ENCODE results near the gene ZFPM1. TPM values are rescaled to one million over a fixed set of nuclear protein-coding genes. Genes with fewer than 3 reads are reported as not detected.
"Not testable (repeated sequence)": the region's sequence is repeated elsewhere in the genome, so short reads cannot be mapped to it uniquely, and the experiment has no call there.

The ZFPM1 gene
- total and polyA plus RNA-seq, 5 donors: 7.7 to 11.4 (median 8.2) TPM

GRCh38 chr16:88410297-88410968, 42.6 kb upstream of the ZFPM1 start:
- H3K9me3 ChIP-seq (ENCODE audit: control insufficient read depth, low read length); H3K27ac ChIP-seq (ENCODE audit: low read length); ATAC-seq; DNase-seq; H3K4me3 ChIP-seq (ENCODE audit: low read length); H3K4me1 ChIP-seq (ENCODE audit: control insufficient read depth, insufficient read depth, low read length); H3K27me3 ChIP-seq (ENCODE audit: control insufficient read depth, insufficient read depth); intact Hi-C loops (cut with DNase I): not testable (repeated sequence)
- WGBS: 93% methylated on average over 28 of the region's 28 CpGs

DNA sequence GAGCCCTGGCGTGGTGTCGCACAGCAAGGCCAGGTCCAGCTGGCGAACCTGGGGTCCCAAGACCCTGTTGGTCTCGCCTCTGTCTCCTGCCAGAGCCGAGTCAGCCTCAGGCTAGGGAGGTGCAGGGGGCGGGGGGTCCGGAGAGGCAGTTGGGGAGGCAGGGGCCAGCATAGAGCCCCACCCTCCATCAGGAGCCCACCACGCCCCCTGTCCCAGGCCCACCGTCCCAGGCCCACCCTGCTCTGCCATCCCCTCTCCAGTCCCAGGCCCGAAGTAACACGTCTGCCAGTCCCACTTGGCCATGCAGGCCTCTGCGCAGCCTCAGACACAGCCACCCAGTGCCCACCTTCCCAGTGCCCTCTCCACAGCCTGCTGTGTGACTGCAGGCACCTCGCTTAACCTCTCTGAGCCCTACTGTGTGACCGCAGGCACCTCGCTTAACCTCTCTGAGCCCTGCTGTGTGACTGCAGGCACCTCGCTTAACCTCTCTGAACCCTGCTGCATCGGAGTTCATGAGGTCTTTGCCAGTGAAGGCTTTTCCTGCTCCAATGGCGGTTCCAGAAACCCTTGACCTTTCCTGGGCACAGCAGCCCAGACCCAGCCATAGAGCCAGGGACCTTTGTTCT, 41.0 kb upstream of the ZFPM1 start:
- no peak for ATAC-seq
- DNase-seq: no peak
- no peak overlapping the region for H3K27ac ChIP-seq (ENCODE audit: low read length)
- 90% methylated on average over 18 of the region's 18 CpGs for WGBS
- no peaks in the 10 kb centered on the region for H3K9me3 ChIP-seq (ENCODE audit: control insufficient read depth, low read length)
- intact Hi-C loops (cut with DNase I): no loop called here
- no peak overlapping the region for H3K4me3 ChIP-seq (ENCODE audit: low read length)
- H3K4me1 ChIP-seq (ENCODE audit: control insufficient read depth, insufficient read depth, low read length): no peaks in the 10 kb centered on the region
- no peaks in the 10 kb centered on the region for H3K27me3 ChIP-seq (ENCODE audit: control insufficient read depth, insufficient read depth)

GRCh38 chr16:88412766-88413165, 40.3 kb upstream of the ZFPM1 start:
- DNase-seq (no peak), ATAC-seq (no peak)
- H3K27me3 ChIP-seq (ENCODE audit: control insufficient read depth, insufficient read depth): no peaks in the 10 kb centered on the region
- no peaks in the 10 kb centered on the region for H3K9me3 ChIP-seq (ENCODE audit: control insufficient read depth, low read length)
- H3K27ac ChIP-seq (ENCODE audit: low read length): no peak overlapping the region
- intact Hi-C loops (cut with DNase I): no loop called here
- 79% methylated on average over 16 of the region's 16 CpGs for WGBS
- no peak overlapping the region for H3K4me3 ChIP-seq (ENCODE audit: low read length)
- no peaks in the 10 kb centered on the region for H3K4me1 ChIP-seq (ENCODE audit: control insufficient read depth, insufficient read depth, low read length)

- no peaks in the 10 kb centered on the region for H3K9me3 ChIP-seq (ENCODE audit: control insufficient read depth, low read length)
- WGBS: 86% methylated on average over 12 of the region's 12 CpGs
- H3K27ac ChIP-seq (ENCODE audit: low read length): no peak overlapping the region
- DNase-seq (no peak), ATAC-seq (no peak)
- intact Hi-C loops (cut with DNase I): no loop called here
- H3K4me1 ChIP-seq (ENCODE audit: control insufficient read depth, insufficient read depth, low read length): no peaks in the 10 kb centered on the region
- no peak overlapping the region for H3K4me3 ChIP-seq (ENCODE audit: low read length)
- H3K27me3 ChIP-seq (ENCODE audit: control insufficient read depth, insufficient read depth): no peaks in the 10 kb centered on the region
Observed at GRCh38 chr16:88413231-88413630, 39.8 kb upstream of the ZFPM1 start.

DNA sequence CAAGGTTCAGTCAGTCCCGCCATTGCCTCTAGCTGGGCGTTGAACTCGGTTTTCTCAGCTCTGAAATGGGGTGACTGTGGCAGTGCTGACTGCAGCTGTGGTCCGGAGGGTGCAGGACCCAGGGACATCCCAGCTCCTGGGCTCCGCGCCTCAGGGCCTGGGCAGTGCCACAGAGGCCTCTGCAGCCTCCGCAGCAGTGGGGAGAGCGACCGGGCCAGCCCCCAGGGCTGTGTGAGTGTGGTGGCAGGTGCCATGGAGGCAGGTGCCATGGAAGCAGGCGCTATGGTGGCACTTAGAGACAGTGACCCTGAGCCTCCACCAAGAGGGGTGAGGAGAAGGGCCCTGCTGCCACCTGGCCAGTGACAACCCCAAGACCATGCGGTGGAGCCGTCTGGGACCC, 39.4 kb upstream of the ZFPM1 start:
- ATAC-seq: no peak
- Histone ChIP-seq H3K4me1 (ENCODE audit: control insufficient read depth, insufficient read depth, low read length) (no peaks in the 10 kb centered on the region), H3K27me3 (ENCODE audit: control insufficient read depth, insufficient read depth) (no peaks in the 10 kb centered on the region), H3K4me3 (ENCODE audit: low read length) (no peak overlapping the region), H3K9me3 (ENCODE audit: control insufficient read depth, low read length) (no peaks in the 10 kb centered on the region), H3K27ac (ENCODE audit: low read length) (no peak overlapping the region)
- intact Hi-C loops (cut with DNase I): no loop called here
- WGBS: 95% methylated on average over 12 of the region's 12 CpGs
- no peak for DNase-seq

DNA sequence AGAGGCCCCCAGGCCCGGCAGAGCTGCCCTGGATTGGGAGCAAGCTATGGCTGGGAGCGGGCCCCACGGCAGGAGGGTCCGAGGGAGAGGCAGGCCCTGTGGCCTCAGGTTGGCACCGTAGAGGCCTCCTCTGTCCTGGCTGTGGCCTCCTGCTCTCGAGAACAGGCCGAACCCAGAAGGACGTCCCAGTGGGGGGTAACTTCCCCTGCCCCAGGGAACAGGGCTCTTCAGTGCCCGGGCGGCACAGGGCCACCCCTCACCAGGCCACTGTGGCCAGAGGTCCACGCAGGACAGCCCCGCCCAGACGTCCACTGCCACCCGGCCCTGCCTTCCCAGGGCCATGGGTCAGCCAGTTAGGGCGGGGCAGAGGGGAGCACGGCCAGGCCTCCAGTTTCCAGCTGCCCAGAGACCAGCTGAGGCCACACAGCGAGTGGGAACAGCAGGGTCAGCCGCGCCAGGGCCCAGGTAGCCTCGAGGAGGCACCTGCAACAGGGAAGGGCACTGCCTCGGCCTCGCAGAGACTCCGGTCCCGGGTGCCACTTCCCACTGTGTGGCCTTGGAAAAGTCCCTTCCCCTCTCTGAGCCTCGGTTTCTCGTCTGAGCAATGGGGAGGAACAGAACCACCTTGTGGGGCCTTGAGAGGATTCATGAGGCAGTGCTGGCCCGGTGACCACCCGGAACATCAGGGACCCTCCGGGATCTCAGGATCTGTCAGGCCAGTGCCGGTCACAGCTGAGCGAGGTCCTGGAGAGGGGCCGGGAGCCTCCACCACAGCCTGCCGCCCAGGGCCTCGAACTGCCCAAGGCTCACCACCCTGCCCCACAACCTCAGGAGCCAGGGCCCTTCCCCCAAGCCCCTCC, 38.3 kb upstream of the ZFPM1 start:
- H3K4me1 ChIP-seq (ENCODE audit: control insufficient read depth, insufficient read depth, low read length): no peaks in the 10 kb centered on the region
- H3K27ac ChIP-seq (ENCODE audit: low read length): no peak overlapping the region
- no peak overlapping the region for H3K4me3 ChIP-seq (ENCODE audit: low read length)
- H3K9me3 ChIP-seq (ENCODE audit: control insufficient read depth, low read length): no peaks in the 10 kb centered on the region
- no peaks in the 10 kb centered on the region for H3K27me3 ChIP-seq (ENCODE audit: control insufficient read depth, insufficient read depth)
- intact Hi-C loops (cut with DNase I): no loop called here
- DNase-seq (no peak), ATAC-seq (no peak)
- WGBS: 88% methylated on average over 34 of the region's 34 CpGs

DNA sequence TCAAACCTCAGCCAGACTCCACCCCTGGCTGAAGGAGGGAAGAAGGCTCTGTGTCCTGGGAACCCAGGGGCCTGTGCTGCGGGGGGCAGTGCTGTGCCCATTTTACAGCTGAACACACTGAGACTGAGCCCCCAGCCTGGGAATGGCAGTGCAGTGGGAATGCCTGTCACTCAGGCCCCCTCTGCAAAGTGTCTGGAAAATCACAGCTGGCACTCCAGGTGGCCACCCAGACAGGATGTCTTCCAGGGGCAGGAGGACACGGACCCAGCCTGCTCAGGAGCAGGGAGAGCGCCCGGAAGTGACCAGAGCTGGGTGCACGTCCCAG, 37.7 kb upstream of the ZFPM1 start:
- DNase-seq: no peak
- 82% methylated on average over 5 of the region's 5 CpGs for WGBS
- Histone ChIP-seq H3K9me3 (ENCODE audit: control insufficient read depth, low read length) (no peaks in the 10 kb centered on the region), H3K4me1 (ENCODE audit: control insufficient read depth, insufficient read depth, low read length) (no peaks in the 10 kb centered on the region), H3K27me3 (ENCODE audit: control insufficient read depth, insufficient read depth) (no peaks in the 10 kb centered on the region), H3K4me3 (ENCODE audit: low read length) (no peak overlapping the region), H3K27ac (ENCODE audit: low read length) (no peak overlapping the region)
- intact Hi-C loops (cut with DNase I): no loop called here
- ATAC-seq: no peak

- H3K9me3 ChIP-seq (ENCODE audit: control insufficient read depth, low read length): no peaks in the 10 kb centered on the region
- DNase-seq (no peak), ATAC-seq (no peak)
- H3K4me3 ChIP-seq (ENCODE audit: low read length): no peak overlapping the region
- no peaks in the 10 kb centered on the region for H3K4me1 ChIP-seq (ENCODE audit: control insufficient read depth, insufficient read depth, low read length)
- H3K27me3 ChIP-seq (ENCODE audit: control insufficient read depth, insufficient read depth): no peaks in the 10 kb centered on the region
- WGBS: 76% methylated on average over 29 of the region's 29 CpGs
- intact Hi-C loops (cut with DNase I): no loop called here
- no peak overlapping the region for H3K27ac ChIP-seq (ENCODE audit: low read length)
Observed at GRCh38 chr16:88415713-88416323, 37.3 kb upstream of the ZFPM1 start.

GRCh38 chr16:88416686-88417085, 36.4 kb upstream of the ZFPM1 start:
- Histone ChIP-seq H3K4me1 (ENCODE audit: control insufficient read depth, insufficient read depth, low read length) (no peaks in the 10 kb centered on the region), H3K27me3 (ENCODE audit: control insufficient read depth, insufficient read depth) (no peaks in the 10 kb centered on the region), H3K4me3 (ENCODE audit: low read length) (no peak overlapping the region), H3K9me3 (ENCODE audit: control insufficient read depth, low read length) (no peaks in the 10 kb centered on the region), H3K27ac (ENCODE audit: low read length) (no peak overlapping the region)
- WGBS: 91% methylated on average over 17 of the region's 17 CpGs
- intact Hi-C loops (cut with DNase I): no loop called here
- DNase-seq (no peak), ATAC-seq (no peak)

DNA sequence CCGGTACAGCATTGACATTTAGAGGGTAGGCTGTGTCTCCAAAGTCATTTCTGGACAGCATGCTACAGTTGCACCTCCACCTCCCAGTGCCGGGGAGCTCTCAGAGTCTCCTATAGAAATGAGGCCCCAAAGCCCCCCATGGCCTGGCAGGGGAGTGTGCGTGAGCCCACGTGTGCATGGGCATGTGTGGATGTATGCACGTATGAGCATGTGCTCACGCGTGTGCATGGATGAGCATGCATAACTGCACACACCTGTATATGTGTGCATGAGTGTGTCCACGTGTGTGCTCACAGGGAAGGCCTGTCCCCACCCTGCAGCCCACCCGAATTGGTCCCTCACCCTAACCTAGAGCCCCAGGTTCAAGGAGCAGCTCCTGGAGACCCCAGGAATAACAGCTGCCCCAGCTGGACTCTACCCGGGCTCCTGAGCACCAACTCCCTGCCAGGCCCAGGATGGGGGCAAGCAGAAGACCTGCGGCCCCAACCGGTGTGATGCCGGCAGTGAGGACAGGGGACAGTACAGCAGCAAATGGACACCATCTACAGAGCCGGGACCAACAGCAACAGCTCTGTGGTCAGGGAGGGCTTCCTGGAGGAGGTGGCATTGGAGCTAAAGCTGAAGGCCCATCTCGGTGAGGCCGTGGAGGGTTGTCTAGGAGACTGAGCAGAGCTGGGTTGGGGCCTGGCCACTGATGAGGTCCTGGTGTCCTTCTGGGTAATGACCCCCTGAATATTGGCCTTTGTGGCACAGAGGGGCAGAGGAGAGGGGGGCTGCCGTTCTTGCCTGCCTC, 35.2 kb upstream of the ZFPM1 start:
- no peaks in the 10 kb centered on the region for H3K9me3 ChIP-seq (ENCODE audit: control insufficient read depth, low read length)
- no peaks in the 10 kb centered on the region for H3K27me3 ChIP-seq (ENCODE audit: control insufficient read depth, insufficient read depth)
- no peak overlapping the region for H3K27ac ChIP-seq (ENCODE audit: low read length)
- intact Hi-C loops (cut with DNase I): no loop called here
- H3K4me1 ChIP-seq (ENCODE audit: control insufficient read depth, insufficient read depth, low read length): no peaks in the 10 kb centered on the region
- no peak overlapping the region for H3K4me3 ChIP-seq (ENCODE audit: low read length)
- no peak for ATAC-seq
- 83% methylated on average over 17 of the region's 17 CpGs for WGBS
- DNase-seq: no peak

Data from right cardiac atrium (tissue), 5 donors.